SK-N-SH (cell line): Measurements from ENCODE around the gene ARF1. TPM values are rescaled to one million over a fixed set of nuclear protein-coding genes. Genes with fewer than 3 reads are reported as not detected.

Experiments
- CTCF ChIA-PET: fragments of 300-600, 350-600 bp; formaldehyde crosslinking; extraction: SDS; loops from one replicate; lab custom pipeline; 2021; lab: Yijun Ruan, JAX
- POLR2A ChIA-PET: fragments of 350-600 bp; sonication (Branson Sonifier 250); formaldehyde crosslinking; extraction: SDS; loops from one replicate; lab custom pipeline; 2020; ENCODE audit warnings: antibody characterized with exemption, inconsistent platforms; lab: Yijun Ruan, JAX
- DNase-seq: peaks from one replicate; pipeline ENCODE4 v3.0.0; 2012
- H2AFZ ChIP-seq: fragments of 200-600 bp; sonication (generic); 2 replicates; pipeline ENCODE4 v1.8.1; 2016; ENCODE audit warnings: antibody characterized with exemption, mild to moderate bottlenecking, low read depth
- H3F3A ChIP-seq: fragments of 200-600 bp; sonication (generic); replicated peaks from 2 replicates; pipeline ENCODE3; 2016; ENCODE audit warnings: antibody characterized with exemption, mild to moderate bottlenecking; ENCODE audit not compliant: insufficient read depth
- H3K27ac ChIP-seq, 2 experiments: fragments of 200-500 bp in 1 of 2; fragments of 200-600 bp in 1 of 2; sonication (Bioruptor generic) in 1 of 2; sonication (generic), shearing (Covaris generic) in 1 of 2; 2 replicates each; pipeline versions ENCODE4 v1.5.1 to v1.6.1; 2014 to 2016; ENCODE audit warnings: low read depth in 2 of 2, inconsistent platforms in 1 of 2, low read length in 1 of 2, mild to moderate bottlenecking in 1 of 2, mixed read lengths in 1 of 2
- H3K27me3 ChIP-seq: fragments of 200-600 bp; sonication (generic), shearing (Covaris generic); 2 replicates; pipeline ENCODE4 v1.6.1; 2016; ENCODE audit warnings: mixed run types; ENCODE audit not compliant: insufficient read depth
- H3K36me3 ChIP-seq, 2 experiments: fragments of 200-500 bp in 1 of 2; fragments of 200-600 bp in 1 of 2; sonication (Bioruptor generic) in 1 of 2; sonication (generic) in 1 of 2; replicated peaks in 1 of 2; 2 replicates each; pipeline versions ENCODE3 to v1.5.1; 2014 to 2016; ENCODE audit warnings: low read length in 1 of 2, mild to moderate bottlenecking in 1 of 2; ENCODE audit not compliant: insufficient read depth in 2 of 2, control insufficient read depth in 1 of 2
- H3K4me1 ChIP-seq, 2 experiments: fragments of 200-500 bp in 1 of 2; fragments of 200-600 bp in 1 of 2; sonication (Bioruptor generic) in 1 of 2; sonication (generic), shearing (Covaris generic) in 1 of 2; 2 replicates each; pipeline versions ENCODE4 v1.5.1 to v1.6.1; 2014 to 2016; ENCODE audit warnings: low read depth in 1 of 2, low read length in 1 of 2, mixed run types in 1 of 2; ENCODE audit not compliant: insufficient read depth in 2 of 2, control insufficient read depth in 1 of 2
- H3K4me2 ChIP-seq: fragments of 200-600 bp; sonication (generic), shearing (Covaris generic); 2 replicates; pipeline ENCODE4 v1.6.1; 2017; ENCODE audit warnings: mixed run types
- H3K4me3 ChIP-seq, 2 experiments: fragments of 200-500 bp in 1 of 2; fragments of 200-600 bp in 1 of 2; sonication (Bioruptor generic) in 1 of 2; sonication (generic), shearing (Covaris generic) in 1 of 2; 2 replicates each; pipeline versions ENCODE4 v1.5.1 to v1.8.1; 2014 to 2016; ENCODE audit warnings: low read depth in 2 of 2, inconsistent platforms in 1 of 2, low read length in 1 of 2, mild to moderate bottlenecking in 1 of 2, mixed read lengths in 1 of 2, moderate library complexity in 1 of 2
- H3K79me2 ChIP-seq: fragments of 200-600 bp; sonication (generic); 2 replicates; pipeline ENCODE4 v1.8.1; 2017; ENCODE audit warnings: mild to moderate bottlenecking; ENCODE audit not compliant: insufficient read depth
- H3K9ac ChIP-seq: fragments of 200-600 bp; sonication (generic); 2 replicates; pipeline ENCODE4 v1.6.1; 2017; ENCODE audit warnings: mixed run types
- H3K9me2 ChIP-seq: fragments of 200-600 bp; sonication (generic); 2 replicates; pipeline ENCODE4 v1.6.1; 2017; ENCODE audit warnings: mixed run types
- H3K9me3 ChIP-seq: fragments of 200-600 bp; sonication (generic); 2 replicates; pipeline ENCODE4 v1.6.1; 2017; ENCODE audit warnings: mixed run types, mild to moderate bottlenecking, moderate library complexity
- H4K20me1 ChIP-seq: fragments of 200-600 bp; sonication (generic); 2 replicates; pipeline ENCODE4 v1.6.1; 2017; ENCODE audit warnings: mild to moderate bottlenecking, mixed run types; ENCODE audit not compliant: insufficient read depth
- ELF1 ChIP-seq: IDR thresholded peaks from 2 replicates; pipeline ENCODE4 v1.4.0; 2012
- EZH2phosphoT487 ChIP-seq: fragments of 200-600 bp; sonication (generic); IDR thresholded peaks from 2 replicates; pipeline ENCODE4 v1.6.1; 2017; ENCODE audit warnings: low read depth, mixed run types, mild to moderate bottlenecking, antibody characterized with exemption, moderate library complexity, borderline replicate concordance
- NFIC ChIP-seq: IDR thresholded peaks from 2 replicates; pipeline ENCODE4 v1.4.0; 2012; ENCODE audit warnings: borderline replicate concordance
- TCF12 ChIP-seq: IDR thresholded peaks from 2 replicates; pipeline ENCODE4 v1.4.0; 2012
- YY1 ChIP-seq: IDR thresholded peaks from 2 replicates; pipeline ENCODE4 v1.4.0; 2012; ENCODE audit warnings: low read depth, mild to moderate bottlenecking
- WGBS: methylation state at CpG from one replicate; pipeline ENCODE4 v1.1.6; 2017; ENCODE audit warnings: low lambda C conversion rate; 5-methylcytosine and 5-hydroxymethylcytosine counted together
- polyA plus RNA-seq, 3 experiments: library from polyadenylated mRNA; depleted of rRNA; stranded (reverse); fragments of >200 nt; gene quantifications; 2 replicates each; pipeline ENCODE4 v1.2.3, GENCODE V29; 2012
- TF ChIP-seq, protein P1 (sequence below): fragments of 200-600 bp; sonication (generic); IDR thresholded peaks from 2 replicates; pipeline ENCODE4 v1.6.1; 2017; ENCODE audit warnings: antibody characterized with exemption, mild to moderate bottlenecking, moderate library complexity
- TF ChIP-seq, protein P2 (sequence below): fragments of 150-350 bp; IDR thresholded peaks from 2 replicates; pipeline ENCODE4 v1.6.1; 2017; ENCODE audit warnings: antibody characterized with exemption, low read length, low read depth, borderline replicate concordance

The ARF1 gene
- polyA plus RNA-seq, 1 of the 3 experiments (the other 2 are of a cell fraction): 713 TPM

DNA sequence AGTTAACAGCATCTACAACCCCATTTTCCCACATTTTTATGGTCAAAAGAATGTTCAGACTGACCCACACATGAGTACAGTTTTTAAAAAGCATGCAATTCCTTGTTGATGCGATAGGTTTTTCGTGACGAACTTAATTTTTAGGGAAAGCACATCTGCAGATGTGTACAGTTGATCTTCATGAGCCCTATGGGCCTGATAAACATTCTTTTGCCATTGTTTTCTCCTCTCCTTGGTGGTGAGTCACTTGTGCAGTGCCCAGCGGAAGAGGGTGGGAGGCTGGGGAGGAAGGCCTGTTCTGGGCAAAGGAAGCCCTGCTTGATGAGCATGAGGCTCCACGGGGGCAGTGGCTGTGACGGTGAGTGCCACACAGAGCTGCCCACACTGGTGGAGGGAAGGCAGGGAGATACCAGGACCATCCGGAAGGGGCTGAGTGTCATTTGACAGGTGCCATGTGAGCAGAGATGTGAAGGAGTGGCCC is 5.3 kb downstream of the ARF1 start (continued):
- TF ChIP-seq, protein P1, sequence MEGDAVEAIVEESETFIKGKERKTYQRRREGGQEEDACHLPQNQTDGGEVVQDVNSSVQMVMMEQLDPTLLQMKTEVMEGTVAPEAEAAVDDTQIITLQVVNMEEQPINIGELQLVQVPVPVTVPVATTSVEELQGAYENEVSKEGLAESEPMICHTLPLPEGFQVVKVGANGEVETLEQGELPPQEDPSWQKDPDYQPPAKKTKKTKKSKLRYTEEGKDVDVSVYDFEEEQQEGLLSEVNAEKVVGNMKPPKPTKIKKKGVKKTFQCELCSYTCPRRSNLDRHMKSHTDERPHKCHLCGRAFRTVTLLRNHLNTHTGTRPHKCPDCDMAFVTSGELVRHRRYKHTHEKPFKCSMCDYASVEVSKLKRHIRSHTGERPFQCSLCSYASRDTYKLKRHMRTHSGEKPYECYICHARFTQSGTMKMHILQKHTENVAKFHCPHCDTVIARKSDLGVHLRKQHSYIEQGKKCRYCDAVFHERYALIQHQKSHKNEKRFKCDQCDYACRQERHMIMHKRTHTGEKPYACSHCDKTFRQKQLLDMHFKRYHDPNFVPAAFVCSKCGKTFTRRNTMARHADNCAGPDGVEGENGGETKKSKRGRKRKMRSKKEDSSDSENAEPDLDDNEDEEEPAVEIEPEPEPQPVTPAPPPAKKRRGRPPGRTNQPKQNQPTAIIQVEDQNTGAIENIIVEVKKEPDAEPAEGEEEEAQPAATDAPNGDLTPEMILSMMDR: no peak
- no peak for TF ChIP-seq NFIC

DNA sequence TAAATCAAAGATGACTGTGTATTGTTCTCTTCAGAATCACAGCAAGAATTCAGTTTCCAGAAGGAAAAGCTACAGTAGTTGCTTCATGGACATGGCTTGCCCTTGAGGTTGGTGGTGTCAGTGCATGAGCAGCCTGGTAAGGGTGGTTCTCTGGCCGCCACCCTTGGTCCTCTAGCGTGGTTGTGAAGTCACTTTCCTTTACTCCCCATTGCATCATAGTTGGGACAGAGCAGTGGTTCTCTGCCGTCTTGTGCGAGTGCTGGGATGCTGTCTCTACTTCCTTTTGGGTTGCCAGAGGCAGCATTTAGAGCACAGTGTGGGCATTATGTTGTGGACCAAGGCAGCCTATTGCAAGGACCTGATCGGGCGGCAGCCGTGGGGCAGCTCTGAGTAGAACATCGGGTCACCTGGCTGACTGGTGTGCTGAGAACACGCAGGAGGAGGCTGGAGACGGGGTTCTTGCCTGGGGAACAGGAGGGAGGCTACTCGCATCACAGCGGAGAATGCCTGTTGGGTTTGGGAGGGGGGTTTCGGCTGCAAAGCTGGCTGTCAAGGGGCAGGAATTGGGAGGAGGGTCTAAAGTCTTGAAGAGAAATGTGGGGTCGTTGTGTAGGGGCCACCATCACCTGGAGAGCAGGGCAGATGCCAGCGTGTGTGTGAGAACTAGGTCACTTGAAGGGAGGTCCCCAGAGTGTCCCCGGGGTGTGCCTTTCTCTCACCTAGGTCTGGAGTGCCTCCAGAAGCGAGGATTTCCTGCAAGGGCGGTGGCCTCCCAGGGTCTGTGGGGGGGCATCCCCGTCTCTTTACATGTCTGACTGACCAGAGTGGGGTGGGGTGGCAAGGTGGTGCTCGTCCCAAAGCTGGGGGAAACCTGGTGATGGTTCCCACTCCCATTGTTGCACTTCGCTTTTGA is 6.3 kb downstream of the ARF1 start:
- H3K9me2 ChIP-seq: no peaks in the 10 kb centered on the region
- WGBS: 92% methylated on average over 16 of the region's 21 CpGs

DNA sequence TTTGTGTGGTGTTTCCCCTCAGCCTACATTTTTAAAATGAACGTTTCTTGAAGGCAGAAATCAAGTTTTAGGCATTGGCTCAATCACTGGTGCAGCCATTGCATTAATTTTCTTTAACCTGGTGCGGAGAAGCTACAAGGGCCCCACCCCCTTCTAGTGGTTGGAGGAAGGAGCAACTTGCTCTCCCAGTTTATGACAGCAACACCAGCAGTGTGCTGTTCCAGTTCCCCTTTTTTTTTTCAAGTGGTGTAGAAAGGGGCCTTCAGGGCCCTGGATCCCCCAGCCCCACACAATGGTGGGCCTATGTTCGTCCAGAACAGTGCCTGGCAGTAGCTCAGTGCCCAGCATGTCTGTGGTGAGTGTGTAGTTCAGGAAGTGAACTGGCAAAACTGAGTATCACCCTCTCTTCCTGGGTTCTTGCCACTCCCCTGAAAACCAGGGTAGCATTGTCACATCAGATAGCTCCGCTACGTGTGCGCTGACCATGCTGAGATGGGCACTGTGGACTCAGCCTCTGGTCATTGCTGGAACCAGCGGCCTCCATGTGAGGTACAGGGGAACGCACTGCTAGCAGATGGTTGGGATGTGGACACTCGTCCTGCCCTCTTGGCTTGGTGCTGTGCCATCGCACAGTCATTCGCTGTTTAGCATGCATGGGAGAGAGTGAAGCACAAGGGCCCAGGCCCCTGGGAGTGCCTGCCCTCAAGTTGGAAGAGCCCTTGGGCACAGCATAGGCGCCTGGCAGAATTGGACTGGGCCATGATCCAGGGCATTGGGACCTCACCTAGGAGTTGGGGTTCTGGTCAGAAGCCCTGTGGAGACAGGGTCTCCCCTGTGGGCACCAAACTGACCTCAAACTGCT is 7.2 kb downstream of the ARF1 start:
- H3K4me1 ChIP-seq: peaks cover 14 to 37% of the 10 kb centered on the region in 2 experiments
- no peak for DNase-seq
- peaks cover 30 to 33% of the 10 kb centered on the region in 2 experiments for H3K36me3 ChIP-seq

More for the DNA sequence above, 6.3 kb downstream of the ARF1 start:
- Histone ChIP-seq H3K36me3 (peaks cover 24 to 30% of the 10 kb centered on the region in 2 experiments), H3K9me3 (no peaks in the 10 kb centered on the region), H2AFZ (no peak overlapping the region), H3F3A (peaks cover 21% of the 10 kb centered on the region), H3K79me2 (peaks cover 100% of the 10 kb centered on the region), H3K27ac (peak overlapping the region in 1 of 2 experiments; percentile 68; a peak in 1 of 4 replicates), H3K27me3 (no peaks in the 10 kb centered on the region), H3K9ac (no peak overlapping the region), H3K4me3 (no peak overlapping the region), H4K20me1 (peaks cover 100% of the 10 kb centered on the region), H3K4me1 (peaks cover 24 to 39% of the 10 kb centered on the region in 2 experiments), H3K4me2 (peak overlapping the region; percentile 100)
- no peak for DNase-seq
- ChIA-PET CTCF (no interaction called here), POLR2A (no interaction called here)
- TF ChIP-seq TCF12: no peak
- TF ChIP-seq YY1: no peak
- TF ChIP-seq, protein P2, sequence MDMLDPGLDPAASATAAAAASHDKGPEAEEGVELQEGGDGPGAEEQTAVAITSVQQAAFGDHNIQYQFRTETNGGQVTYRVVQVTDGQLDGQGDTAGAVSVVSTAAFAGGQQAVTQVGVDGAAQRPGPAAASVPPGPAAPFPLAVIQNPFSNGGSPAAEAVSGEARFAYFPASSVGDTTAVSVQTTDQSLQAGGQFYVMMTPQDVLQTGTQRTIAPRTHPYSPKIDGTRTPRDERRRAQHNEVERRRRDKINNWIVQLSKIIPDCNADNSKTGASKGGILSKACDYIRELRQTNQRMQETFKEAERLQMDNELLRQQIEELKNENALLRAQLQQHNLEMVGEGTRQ: no peak

More for the DNA sequence above, 7.2 kb downstream of the ARF1 start:
- Histone ChIP-seq H3K27me3 (no peaks in the 10 kb centered on the region), H3K4me3 (no peak overlapping the region), H3K9ac (no peak overlapping the region), H4K20me1 (peaks cover 100% of the 10 kb centered on the region), H3F3A (peaks cover 21% of the 10 kb centered on the region), H3K9me2 (no peaks in the 10 kb centered on the region), H3K4me2 (no peak overlapping the region), H3K27ac (no peak overlapping the region), H3K79me2 (peaks cover 100% of the 10 kb centered on the region), H2AFZ (no peak overlapping the region), H3K9me3 (no peaks in the 10 kb centered on the region)
- ChIA-PET POLR2A (no interaction called here), CTCF (no interaction called here)
- WGBS: 82% methylated on average over 7 of the region's 12 CpGs
- TF ChIP-seq YY1 (no peak), EZH2phosphoT487 (no peak), ELF1 (no peak)
